ENCODE measurements around the gene APOL2. TPM values are rescaled to one million over a fixed set of nuclear protein-coding genes. Genes with fewer than 3 reads are reported as not detected.

The APOL2 gene
- total RNA-seq, 1 experiment from 2014 or later = 10.0 TPM

DNA sequence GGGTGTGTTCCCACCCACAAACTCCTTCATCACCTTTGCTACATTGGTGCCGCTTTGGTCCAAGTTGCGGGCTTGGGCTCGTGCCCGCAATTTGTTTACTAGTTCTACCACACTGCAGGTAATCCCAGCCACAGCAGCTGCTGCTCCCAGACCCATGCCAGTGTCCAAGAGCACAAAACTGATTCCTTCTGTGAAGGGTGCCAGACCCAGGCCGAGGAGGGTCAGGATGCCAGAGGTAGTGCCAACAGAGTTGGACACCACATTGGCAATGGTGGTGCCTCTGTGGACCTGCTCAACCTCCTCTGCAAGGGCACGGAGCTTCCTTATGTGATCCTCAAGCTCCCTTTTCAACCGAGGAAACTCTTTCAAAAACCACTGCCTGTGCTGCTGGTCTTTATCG, 11.5 kb downstream of the APOL2 start:
- DNase-seq = no peak
- no peak overlapping the region for H3K27ac Mint-ChIP-seq (ENCODE audit: unreplicated experiment)
- H3K4me3 ChIP-seq (ENCODE audit: low read depth, low read length) = no peak overlapping the region
- intact Hi-C loops (cut with micrococcal nuclease; ENCODE audit: unreplicated experiment) = loop anchor here (10.0 kb wide), 1 partner anchor 47 kb away; no protein-coding TSS in a partner anchor
- TF ChIP-seq, protein P1, sequence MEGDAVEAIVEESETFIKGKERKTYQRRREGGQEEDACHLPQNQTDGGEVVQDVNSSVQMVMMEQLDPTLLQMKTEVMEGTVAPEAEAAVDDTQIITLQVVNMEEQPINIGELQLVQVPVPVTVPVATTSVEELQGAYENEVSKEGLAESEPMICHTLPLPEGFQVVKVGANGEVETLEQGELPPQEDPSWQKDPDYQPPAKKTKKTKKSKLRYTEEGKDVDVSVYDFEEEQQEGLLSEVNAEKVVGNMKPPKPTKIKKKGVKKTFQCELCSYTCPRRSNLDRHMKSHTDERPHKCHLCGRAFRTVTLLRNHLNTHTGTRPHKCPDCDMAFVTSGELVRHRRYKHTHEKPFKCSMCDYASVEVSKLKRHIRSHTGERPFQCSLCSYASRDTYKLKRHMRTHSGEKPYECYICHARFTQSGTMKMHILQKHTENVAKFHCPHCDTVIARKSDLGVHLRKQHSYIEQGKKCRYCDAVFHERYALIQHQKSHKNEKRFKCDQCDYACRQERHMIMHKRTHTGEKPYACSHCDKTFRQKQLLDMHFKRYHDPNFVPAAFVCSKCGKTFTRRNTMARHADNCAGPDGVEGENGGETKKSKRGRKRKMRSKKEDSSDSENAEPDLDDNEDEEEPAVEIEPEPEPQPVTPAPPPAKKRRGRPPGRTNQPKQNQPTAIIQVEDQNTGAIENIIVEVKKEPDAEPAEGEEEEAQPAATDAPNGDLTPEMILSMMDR (IDR thresholded peaks at IDR 0.05; ENCODE audit: insufficient read depth in 1 of 2, low read depth in 1 of 2, low read length in 1 of 2, severe bottlenecking in 1 of 2, unreplicated experiment in 1 of 2) = no peak
- no peak overlapping the region for H3K4me3 Mint-ChIP-seq (ENCODE audit: unreplicated experiment)
- no TSS peak for BruUV-seq (replicated peaks)
- no peaks in the 10 kb centered on the region for H3K27me3 ChIP-seq (replicated peaks; ENCODE audit: control insufficient read depth, insufficient read depth, low read length)
- no peaks in the 10 kb centered on the region for H3K36me3 Mint-ChIP-seq (ENCODE audit: insufficient read depth, unreplicated experiment)
- POLR2A ChIA-PET = no interaction called here
- H3K4me1 ChIP-seq = no peaks in the 10 kb centered on the region
- H3K9me3 Mint-ChIP-seq (ENCODE audit: unreplicated experiment) = no peaks in the 10 kb centered on the region
- CTCF ChIA-PET = interaction anchor here (0.6 kb wide), 1 partner anchor 308 kb away, joined by 5 read pairs; no protein-coding TSS in a partner anchor
- no peaks in the 10 kb centered on the region for H3K9me3 ChIP-seq
- no peaks in the 10 kb centered on the region for H3K27me3 Mint-ChIP-seq (ENCODE audit: insufficient read depth, unreplicated experiment)
- no peaks in the 10 kb centered on the region for H3K36me3 ChIP-seq (ENCODE audit: control insufficient read depth, insufficient read depth, low read length)
- peaks cover under 1% of the 10 kb centered on the region for H3K4me1 Mint-ChIP-seq (ENCODE audit: low read depth, unreplicated experiment)

DNA sequence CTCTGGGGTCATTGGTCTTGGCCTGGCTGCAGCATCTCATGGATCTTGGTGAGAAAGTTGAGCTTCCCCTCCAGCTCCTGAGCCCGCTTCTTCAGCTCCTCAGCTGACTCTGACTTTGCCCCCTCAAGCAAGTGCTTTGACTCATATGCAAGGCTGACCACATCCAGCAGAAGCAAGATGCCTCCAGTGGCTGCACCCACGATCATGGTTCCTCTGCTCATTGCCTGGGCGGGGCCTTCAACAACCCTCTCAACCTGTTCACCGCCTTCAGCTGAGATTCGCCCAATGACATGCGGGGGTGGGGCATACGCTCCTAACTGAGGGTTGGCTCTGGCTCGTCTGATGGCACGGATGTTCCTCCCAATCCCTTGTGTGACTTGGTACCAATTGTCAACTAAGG, 11.9 kb downstream of the APOL2 start:
- POLR2A ChIA-PET = no interaction called here
- Histone ChIP-seq H3K9me3 (no peaks in the 10 kb centered on the region), H3K36me3 (ENCODE audit: control insufficient read depth, insufficient read depth, low read length) (no peaks in the 10 kb centered on the region), H3K27me3 (replicated peaks; ENCODE audit: control insufficient read depth, insufficient read depth, low read length) (no peaks in the 10 kb centered on the region), H3K4me1 (no peaks in the 10 kb centered on the region), H3K4me3 (ENCODE audit: low read depth, low read length) (no peak overlapping the region)
- H3K4me1 Mint-ChIP-seq (ENCODE audit: low read depth, unreplicated experiment) = peaks cover 4% of the 10 kb centered on the region
- no peaks in the 10 kb centered on the region for H3K36me3 Mint-ChIP-seq (ENCODE audit: insufficient read depth, unreplicated experiment)
- CTCF ChIA-PET = interaction anchor here (0.7 kb wide), 1 partner anchor 31 kb away, joined by 4 read pairs; no protein-coding TSS in a partner anchor
- H3K27ac Mint-ChIP-seq (ENCODE audit: unreplicated experiment) = no peak overlapping the region
- intact Hi-C loops (cut with micrococcal nuclease; ENCODE audit: unreplicated experiment) = loop anchor here (10.0 kb wide), 1 partner anchor 47 kb away; no protein-coding TSS in a partner anchor
- H3K4me3 Mint-ChIP-seq (ENCODE audit: unreplicated experiment) = no peak overlapping the region
- TF ChIP-seq, protein P1 (IDR thresholded peaks at IDR 0.05; ENCODE audit: insufficient read depth in 1 of 2, low read depth in 1 of 2, low read length in 1 of 2, severe bottlenecking in 1 of 2, unreplicated experiment in 1 of 2) = no peak
- BruUV-seq (replicated peaks) = no TSS peak
- no peaks in the 10 kb centered on the region for H3K27me3 Mint-ChIP-seq (ENCODE audit: insufficient read depth, unreplicated experiment)
- no peak for DNase-seq
- no peaks in the 10 kb centered on the region for H3K9me3 Mint-ChIP-seq (ENCODE audit: unreplicated experiment)

DNA sequence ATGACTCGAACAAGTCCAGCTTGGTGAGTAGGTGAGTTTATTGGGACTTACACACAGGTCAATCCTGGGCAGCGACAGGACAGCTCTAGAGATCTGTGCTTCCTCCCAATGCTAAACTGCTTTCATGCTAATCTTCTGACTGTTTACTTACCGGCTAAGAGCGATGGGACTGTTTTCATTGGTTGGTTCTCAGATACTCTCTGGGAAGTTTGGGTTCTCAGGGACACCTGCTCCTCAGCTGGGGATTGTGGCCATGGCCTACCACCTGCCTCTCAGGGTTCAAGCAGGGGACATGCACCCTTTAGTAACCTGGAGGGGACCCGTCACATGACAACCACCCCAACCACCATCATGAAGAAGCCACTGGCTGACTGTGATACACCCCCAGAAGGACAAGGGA, 13.1 kb downstream of the APOL2 start:
- POLR2A ChIA-PET = no interaction called here
- intact Hi-C loops (cut with micrococcal nuclease; ENCODE audit: unreplicated experiment) = loop anchor here (10.0 kb wide), 1 partner anchor 49 kb away; no protein-coding TSS in a partner anchor

More for the DNA sequence above, 13.1 kb downstream of the APOL2 start:
- Histone ChIP-seq H3K36me3 (ENCODE audit: control insufficient read depth, insufficient read depth, low read length) (no peaks in the 10 kb centered on the region), H3K27me3 (replicated peaks; ENCODE audit: control insufficient read depth, insufficient read depth, low read length) (no peaks in the 10 kb centered on the region), H3K9me3 (no peaks in the 10 kb centered on the region), H3K4me3 (ENCODE audit: low read depth, low read length) (no peak overlapping the region), H3K4me1 (no peaks in the 10 kb centered on the region)
- TF ChIP-seq, protein P1 (IDR thresholded peaks at IDR 0.05; ENCODE audit: insufficient read depth in 1 of 2, low read depth in 1 of 2, low read length in 1 of 2, severe bottlenecking in 1 of 2, unreplicated experiment in 1 of 2) = no peak
- CTCF ChIA-PET = no interaction called here
- H3K9me3 Mint-ChIP-seq (ENCODE audit: unreplicated experiment) = no peaks in the 10 kb centered on the region
- H3K36me3 Mint-ChIP-seq (ENCODE audit: insufficient read depth, unreplicated experiment) = no peaks in the 10 kb centered on the region
- BruUV-seq (replicated peaks) = no TSS peak
- H3K4me1 Mint-ChIP-seq (ENCODE audit: low read depth, unreplicated experiment) = peaks cover 15% of the 10 kb centered on the region
- no peak overlapping the region for H3K4me3 Mint-ChIP-seq (ENCODE audit: unreplicated experiment)
- no peak overlapping the region for H3K27ac Mint-ChIP-seq (ENCODE audit: unreplicated experiment)
- no peaks in the 10 kb centered on the region for H3K27me3 Mint-ChIP-seq (ENCODE audit: insufficient read depth, unreplicated experiment)
- no peak for DNase-seq
